Esophagus squamous epithelium (tissue), 4 donors: ENCODE data around the gene PELO.

Experiments
- POLR2A ChIP-seq, 4 donors: fragments of 450-650 bp; IDR thresholded peaks; one replicate each; pipeline ENCODE4 v1.6.1; 2017; ENCODE audit warnings: antibody characterized with exemption in 4 of 4, mild to moderate bottlenecking in 4 of 4, moderate library complexity in 3 of 4
- TF ChIP-seq, protein P1 (sequence below), 6 experiments: fragments of 450-650 bp in 4 of 6; fragments of 200-600 bp in 2 of 6; sonication (generic) in 2 of 6; IDR thresholded peaks; one replicate each; pipeline ENCODE4 v1.5.1; 2016 to 2019; ENCODE audit warnings: antibody characterized with exemption in 6 of 6, mild to moderate bottlenecking in 4 of 6, moderate library complexity in 4 of 6

DNA sequence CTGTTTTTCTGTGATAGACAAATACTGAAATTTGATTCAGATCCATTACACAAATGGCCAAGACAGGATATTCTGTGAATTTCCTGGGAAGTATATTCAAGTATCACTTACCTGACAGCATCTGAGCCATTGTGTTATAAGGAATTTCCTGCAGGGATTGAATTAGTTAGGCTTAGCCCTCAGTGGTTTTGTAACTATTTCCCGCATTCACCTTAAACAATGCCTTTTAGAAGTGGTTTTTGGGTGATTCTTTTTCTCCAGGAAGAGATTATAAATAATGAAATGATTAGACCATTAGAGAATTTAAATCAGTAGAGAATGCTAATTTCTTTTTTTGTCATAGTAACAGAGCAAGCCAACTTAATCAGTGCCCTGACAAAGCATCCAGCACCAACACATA lies 30.6 kb downstream of the PELO start:
- TF ChIP-seq, protein P1, sequence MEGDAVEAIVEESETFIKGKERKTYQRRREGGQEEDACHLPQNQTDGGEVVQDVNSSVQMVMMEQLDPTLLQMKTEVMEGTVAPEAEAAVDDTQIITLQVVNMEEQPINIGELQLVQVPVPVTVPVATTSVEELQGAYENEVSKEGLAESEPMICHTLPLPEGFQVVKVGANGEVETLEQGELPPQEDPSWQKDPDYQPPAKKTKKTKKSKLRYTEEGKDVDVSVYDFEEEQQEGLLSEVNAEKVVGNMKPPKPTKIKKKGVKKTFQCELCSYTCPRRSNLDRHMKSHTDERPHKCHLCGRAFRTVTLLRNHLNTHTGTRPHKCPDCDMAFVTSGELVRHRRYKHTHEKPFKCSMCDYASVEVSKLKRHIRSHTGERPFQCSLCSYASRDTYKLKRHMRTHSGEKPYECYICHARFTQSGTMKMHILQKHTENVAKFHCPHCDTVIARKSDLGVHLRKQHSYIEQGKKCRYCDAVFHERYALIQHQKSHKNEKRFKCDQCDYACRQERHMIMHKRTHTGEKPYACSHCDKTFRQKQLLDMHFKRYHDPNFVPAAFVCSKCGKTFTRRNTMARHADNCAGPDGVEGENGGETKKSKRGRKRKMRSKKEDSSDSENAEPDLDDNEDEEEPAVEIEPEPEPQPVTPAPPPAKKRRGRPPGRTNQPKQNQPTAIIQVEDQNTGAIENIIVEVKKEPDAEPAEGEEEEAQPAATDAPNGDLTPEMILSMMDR (IDR thresholded peaks at IDR 0.05), result no peak
- TF ChIP-seq POLR2A (IDR thresholded peaks at IDR 0.05), result no peak
